ENCODE data around the gene ASCC2.

The ASCC2 gene

DNA sequence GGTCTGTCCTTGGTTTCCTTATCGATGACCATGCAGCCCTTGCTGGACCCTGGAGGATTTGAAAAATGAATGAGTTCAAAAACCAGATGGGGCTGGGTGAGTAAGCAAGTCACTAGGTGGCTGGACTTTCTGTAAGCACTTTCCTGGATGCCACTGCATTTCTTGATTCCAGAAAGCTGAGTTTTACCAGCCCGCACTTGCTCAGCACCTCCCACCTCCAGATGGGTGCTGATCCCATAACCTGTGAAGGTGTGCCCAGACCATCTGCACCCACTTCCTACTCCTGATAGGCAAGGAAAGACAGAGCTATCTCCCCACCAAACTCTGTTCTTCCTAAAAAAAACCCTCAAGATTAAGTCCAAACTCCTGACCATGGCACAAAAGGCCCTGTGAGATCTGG is 21.1 kb downstream of the ASCC2 start:
- no peak for DNase-seq (ENCODE audit: low read depth in 2 of 2)

DNA sequence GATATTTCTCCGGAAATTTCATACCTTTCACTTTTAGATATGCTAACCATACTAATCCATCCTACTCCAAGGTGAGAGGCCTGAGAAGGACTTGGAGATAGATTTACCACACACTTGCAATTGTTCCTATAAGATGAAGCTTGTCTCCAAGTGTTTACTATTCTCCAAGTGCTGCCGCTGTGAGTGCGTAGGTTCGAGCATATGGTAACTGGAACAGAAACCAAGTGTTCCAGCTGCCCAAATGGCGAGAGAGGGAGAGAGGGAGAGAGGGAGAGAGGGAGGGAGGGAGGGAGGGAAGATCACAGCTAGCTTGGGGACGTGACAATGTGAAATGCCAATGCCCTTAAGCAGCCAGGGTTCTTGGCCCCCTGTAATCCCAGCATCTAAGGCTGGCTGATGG is 21.5 kb downstream of the ASCC2 start:
- no peak for DNase-seq (ENCODE audit: low read depth in 2 of 2)

DNA sequence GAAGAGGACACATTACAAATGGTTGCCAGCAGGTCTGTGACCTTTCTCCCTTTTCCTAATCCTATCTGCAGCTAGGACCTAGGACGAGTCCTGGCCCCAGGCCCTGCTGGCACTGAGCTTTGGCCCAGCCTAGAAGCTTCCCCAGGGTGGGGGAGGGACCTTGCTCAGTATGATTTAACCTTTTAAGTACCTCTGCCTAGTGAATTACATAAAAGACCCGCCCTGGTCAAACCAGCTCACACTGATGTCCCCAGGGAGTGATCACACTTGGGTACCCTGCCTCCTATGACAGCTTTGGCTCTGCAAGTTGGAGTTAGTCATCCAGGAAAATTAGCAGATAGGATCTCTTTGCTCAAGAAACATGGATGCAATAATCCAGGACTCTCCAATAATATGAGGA is 21.9 kb downstream of the ASCC2 start:
- no peak for DNase-seq (ENCODE audit: low read depth in 2 of 2)

DNA sequence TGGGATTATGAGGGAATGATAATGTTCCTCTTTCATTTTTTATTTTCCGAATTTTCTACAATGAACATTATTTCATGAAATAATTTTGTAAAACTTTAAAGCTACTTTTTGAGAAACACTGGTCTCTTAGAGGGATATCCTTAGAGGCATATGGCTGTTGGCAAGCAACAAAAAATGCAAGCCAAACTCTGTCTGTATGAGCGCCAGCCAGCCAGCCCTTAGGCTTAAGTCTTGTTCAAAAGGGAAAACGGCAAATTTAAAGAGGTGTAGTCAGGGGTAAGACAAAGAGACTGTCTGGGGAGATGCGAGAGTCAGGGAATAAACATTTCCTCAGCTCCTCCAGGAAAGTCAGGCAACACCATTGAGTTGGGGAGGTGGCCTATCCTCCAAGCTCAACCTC is 22.5 kb downstream of the ASCC2 start:
- DNase-seq (ENCODE audit: low read depth in 2 of 2), result no peak

DNA sequence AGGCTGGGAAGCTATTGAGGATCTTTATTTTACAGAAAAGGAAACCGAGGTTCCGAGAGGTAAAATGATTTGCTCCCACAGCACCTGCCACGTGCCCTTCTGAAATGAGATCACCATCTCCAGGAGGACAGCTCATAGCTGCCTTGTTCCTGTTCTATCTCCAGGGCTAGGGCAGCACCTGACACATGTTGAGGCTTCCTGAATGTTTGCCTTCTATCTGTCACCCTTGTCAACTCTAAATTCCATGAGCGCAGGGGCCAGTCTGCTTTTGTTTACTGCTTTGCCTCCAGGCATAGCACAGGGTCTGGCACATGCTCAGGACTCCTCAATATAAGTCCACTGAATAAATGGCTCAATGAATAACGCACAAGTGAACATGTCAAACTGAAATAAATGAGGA is 24.1 kb downstream of the ASCC2 start:
- DNase-seq (ENCODE audit: low read depth in 2 of 2), result no peak

DNA sequence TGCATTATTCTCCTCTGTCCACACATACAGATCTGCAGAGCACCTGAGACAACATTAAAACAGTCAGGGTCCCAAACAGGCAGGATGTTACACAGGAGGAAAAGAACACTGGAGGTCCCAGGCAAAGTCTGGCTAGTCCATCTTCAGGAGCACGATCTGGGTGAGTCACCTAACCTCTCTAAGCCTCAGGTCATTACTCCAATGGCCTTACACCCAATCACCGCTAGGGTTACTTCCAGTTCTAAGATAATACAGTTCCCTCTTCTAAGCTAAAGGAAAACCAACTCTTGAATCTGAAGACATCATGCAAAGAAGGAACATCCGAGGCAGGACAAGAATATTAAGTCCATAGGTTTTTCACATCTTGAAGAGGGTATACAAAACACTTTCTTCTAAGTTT is 24.5 kb downstream of the ASCC2 start:
- no peak for DNase-seq (ENCODE audit: low read depth in 2 of 2)

DNA sequence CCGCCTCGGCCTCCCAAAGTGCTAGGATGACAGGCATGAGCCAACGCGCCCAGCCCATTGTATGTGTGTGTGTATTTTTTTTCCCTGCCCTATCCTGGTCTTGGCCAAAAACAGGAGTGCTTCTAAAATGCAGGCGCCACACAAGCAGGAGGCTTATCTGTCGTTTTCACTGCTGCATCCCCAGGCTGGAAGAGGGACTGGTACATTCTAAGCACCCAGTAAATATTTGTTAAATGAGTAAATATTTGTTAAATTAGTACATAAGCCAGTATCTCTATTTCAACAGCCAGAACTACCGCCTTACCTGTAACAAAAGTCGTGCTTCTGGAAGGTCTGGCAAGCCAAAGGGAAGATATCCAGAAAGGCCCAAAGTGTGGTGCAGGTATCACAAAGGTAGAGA is 24.9 kb downstream of the ASCC2 start:
- no peak for DNase-seq (ENCODE audit: low read depth in 2 of 2)

DNA sequence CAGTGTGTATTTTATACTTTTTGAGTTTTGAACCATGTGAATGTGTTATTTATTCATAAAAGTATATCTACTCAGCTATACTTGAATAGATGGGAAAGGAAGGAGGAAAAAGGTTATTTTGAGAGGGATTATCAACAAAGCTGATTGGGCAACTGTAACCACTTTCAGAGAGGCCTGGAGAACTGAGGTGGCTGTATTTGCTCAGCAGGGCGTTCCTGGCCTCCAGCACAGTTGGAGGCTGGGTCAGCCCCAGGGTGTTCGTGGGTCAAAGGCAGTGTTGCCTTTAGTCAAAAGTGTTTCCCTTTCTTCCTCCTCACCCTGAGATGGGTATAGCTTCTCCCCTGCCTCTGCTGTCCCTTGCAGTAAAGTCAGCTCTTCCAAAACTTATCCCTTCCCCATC is 26.7 kb downstream of the ASCC2 start:
- DNase-seq (ENCODE audit: low read depth in 2 of 2), result no peak

DNA sequence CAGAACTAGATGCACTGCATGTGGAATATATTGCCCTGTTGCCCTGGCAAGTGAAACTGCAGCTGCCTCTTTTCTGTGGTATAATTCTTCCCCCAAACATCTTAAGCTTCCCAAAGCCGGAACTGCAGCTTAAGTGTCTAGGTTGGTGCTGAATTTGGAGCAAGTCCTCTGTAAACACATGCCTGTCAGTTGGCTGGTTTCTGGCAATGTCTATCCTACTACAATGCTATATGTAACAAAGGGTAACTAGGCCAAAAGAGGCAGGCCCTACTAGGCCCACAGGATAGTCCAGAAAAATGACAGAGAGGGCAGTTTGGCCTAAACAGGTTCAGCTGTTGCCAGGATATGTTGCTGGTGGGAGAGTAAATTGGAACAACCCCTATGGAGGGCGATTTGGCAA is 27.9 kb downstream of the ASCC2 start:
- DNase-seq (ENCODE audit: low read depth in 2 of 2), result no peak

DNA sequence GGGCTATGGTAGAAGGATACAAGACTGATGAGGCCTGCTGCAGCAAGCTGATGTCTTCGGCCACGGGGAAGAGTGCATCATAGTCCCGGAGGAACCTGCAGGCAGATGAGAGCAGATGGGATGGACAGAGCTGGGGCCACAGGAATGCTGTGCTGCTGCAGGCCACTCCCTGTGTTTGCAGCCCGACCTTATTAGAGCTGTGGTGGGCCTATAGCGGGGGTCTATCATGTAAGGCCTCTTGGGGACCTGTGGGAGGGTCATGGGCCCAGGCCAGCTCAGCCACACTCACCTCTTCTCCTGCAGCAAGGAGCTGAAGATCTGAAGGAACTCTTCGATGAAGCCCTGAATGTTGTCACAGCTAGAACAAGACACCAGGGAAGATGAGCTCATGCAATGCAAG is 31.9 kb downstream of the ASCC2 start:
- DNase-seq (ENCODE audit: low read depth in 2 of 2), result no peak

DNA sequence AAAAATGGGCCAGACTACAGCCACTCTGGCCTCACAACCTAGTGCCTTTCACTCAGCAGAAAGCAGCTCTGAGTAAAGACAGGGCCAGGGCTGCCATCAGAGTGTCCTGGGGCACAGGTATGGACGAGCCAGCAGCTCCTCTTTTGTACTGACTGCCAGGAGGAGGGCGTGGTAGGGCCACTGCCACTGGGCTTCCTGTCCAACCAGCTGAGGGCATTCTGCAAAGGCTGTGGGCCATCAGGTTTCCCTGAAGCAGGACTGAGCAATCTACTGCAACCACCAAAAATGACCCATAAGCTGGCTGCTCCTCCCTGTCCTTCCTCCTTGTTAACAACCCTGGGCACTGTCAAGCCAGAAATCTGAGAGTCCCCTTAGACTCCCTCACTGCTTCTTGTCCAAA is 33.1 kb downstream of the ASCC2 start:
- no peak for DNase-seq (ENCODE audit: low read depth in 2 of 2)

DNA sequence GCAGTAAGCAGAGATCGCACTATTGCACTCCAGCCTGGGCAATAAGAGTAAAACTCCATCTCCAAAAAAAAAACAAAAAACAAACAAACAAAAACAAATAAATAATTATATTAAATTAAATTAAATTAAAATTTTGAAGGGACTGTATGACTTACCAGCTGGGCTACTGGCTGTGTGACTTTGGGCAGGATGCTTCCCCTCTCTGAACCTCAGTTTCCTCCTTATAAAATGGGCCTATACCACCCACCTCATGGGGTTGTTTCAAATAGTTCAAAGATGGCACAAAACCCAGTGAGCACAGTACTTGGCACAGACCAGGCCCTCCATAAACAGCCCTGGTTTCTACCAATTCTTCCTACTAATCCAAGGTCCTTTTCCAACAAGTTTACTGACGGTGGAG is 34.9 kb downstream of the ASCC2 start:
- DNase-seq (ENCODE audit: low read depth in 2 of 2), result no peak

DNA sequence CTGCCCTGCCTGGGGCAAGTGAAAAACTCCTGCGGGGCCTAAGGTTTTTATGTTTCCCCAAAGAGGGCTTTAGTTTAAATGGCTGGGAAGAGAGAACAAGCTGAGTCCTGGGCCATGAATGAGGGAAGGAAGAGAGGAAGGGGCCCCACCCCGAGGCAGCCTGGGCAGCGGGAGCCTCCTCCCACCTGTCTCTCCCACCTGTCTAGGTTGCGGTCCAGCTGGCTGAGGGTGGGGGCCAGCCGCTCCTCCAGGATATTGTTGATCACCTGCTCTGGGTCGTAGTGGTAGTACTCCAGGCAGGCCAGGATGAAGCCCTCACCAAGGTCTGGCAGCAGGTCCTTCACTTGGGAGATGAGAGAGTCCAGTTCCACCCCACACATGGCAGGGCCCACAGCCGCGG is 36.3 kb downstream of the ASCC2 start:
- DNase-seq (ENCODE audit: low read depth in 2 of 2), result no peak

DNA sequence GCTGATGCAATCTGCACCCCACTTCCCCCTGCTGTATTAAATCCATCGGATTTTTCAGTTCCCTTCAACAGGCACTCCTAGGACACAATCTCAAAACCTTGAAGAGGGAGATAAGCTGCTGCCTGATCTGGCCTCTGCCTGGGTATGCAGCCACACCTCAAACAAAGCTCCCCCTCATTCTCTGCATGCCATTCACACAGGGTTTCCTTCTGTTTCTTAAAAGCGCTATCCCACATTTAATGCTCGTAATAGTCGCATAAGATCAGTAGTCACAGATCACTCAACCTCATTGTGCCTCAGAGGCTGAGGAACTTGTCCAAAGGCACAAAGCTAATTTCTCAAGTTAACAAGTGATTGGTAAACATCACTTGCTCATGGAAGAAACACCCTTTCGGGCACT is 36.9 kb downstream of the ASCC2 start:
- DNase-seq (ENCODE audit: low read depth in 2 of 2), result no peak

DNA sequence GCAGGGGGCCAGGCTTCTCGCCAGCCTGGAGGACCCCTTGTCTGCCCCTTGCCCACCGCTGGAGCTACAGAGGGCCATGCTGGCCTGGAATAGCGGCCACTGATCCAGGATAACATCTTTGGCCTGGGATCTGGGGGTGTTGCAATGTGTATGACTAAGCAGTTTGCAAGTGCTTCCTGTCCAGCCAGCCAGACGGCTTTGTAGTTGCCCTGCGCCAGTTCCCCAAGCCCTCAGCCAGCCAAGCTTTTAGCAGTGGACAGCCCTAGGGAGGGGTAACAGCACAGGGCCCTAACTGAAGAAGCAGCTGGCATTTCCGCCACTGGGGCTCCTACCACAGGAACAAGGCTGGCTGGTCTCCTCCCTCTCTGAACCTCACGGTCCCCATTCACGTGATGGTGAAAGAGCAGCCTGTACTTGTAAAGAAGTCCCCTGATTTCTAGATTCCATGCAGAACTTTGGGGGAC is 38.8 kb downstream of the ASCC2 start:
- DNase-seq (ENCODE audit: low read depth in 2 of 2), result no peak

DNA sequence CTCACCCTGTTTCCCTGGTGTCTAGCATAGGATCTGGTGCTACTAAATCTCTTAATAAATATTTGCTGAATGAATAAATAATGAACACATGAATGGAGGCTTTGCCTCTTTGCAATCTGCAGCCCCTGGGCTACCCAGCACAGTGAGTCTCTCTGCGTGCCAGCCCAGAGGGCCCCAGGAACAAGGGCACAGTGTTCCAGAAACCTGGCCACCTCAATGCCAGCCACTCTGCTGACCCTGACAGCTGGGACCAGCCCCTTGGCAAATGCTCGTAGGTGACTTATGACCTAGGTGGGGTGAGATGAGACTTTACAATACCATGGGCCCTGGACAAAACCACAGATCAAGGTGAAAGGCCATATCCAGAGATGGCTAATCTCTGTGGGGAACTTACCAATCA is 39.3 kb downstream of the ASCC2 start:
- no peak for DNase-seq (ENCODE audit: low read depth in 2 of 2)

DNA sequence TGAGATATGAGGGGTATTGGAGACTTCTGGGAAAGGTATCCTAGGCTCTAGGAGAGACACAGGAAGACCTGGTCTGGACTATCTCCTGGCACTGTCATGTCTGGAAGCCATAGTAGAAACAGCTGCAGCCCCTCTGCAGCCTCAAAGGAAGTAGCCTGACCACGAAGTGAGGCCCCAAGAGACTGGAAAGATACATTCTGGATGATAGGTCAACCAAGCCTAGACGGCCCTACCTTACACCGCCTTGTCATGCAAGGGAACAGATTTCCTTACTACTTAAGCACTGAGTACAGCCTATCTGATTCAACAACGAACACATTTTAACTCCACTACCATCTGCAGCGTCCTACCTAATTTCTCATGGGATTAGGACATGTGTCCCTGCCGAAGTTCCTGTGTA is 39.8 kb downstream of the ASCC2 start:
- no peak for DNase-seq (ENCODE audit: low read depth in 2 of 2)

DNA sequence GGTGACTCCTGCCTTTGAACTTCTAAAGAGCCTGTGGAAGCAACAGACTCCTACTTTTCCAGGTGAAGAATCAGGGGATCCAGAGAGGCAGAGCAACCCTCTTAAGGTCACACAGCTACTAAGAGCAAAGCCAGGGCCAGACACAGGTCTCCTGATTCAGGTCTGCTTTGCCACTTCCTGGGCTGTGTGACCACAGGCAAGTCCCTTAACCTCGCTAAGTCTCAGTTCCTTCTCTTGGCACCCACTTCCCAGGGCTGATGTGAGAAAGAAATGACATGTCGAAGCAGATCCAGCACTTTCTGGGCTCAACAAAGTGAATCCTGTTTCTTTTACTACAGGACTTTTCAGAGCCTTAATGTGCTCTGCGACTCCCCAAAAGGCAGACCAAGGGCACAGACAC is 40.7 kb downstream of the ASCC2 start:
- no peak for DNase-seq (ENCODE audit: low read depth in 2 of 2)

DNA sequence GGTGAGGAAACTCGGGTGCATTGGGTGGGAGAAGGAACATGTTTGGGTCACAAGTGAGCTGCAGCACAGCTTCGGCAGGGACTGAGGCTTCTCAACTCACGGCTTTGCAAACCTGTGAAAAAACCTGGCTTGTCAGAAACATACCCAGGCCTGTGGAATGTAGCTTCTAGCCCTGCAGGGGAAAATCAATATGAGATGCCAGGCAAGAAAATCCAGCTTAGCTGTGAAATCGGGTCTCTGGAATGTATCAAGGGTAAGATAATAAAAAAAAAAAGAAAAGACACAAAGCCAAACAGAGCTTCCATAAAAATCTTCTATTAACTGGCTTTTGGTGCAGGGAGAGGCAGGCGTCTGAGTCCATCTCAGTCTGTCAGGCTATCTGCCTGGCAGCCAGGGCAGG is 42.4 kb downstream of the ASCC2 start:
- DNase-seq (ENCODE audit: low read depth in 2 of 2), result no peak

DNA sequence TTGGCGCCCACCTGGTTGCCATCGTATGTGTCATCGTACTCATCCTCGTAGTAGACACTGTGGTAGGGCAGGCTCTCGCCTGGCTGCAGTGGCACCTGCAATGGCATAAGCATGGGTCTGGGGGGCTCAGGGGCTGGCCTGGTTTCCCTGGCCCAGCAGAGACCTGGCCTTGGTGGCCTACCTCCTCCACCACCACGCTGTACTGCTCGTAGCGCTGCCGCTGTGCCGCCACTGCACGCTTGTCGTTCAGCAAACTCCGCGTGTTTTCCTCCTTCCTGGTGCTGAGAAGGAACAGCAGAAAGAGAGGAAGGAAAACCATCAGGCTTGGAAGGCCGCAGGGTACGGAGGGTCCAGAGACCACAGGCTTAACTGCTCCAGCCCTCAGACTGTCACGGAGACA is 44.7 kb downstream of the ASCC2 start:
- no peak for DNase-seq (ENCODE audit: low read depth in 2 of 2)

DNA sequence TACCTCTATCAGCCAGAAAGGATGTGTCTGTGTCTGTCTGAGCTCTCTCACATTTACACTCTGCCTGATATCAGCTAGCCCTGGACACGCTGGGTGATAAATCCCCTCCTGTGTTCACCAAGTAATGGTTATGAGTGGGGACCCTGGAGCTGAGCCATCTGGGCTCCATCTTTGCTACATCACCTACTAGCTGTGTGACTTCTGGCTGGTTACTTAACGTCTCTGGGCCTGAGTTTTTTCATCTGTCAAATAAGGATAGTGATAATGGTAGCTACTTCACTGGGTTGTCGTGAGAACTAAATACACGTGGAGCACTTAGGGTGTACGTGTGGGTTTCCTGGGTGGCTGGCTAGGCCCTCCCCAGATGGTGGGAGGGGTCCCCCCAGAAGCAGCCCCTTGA is 48.0 kb downstream of the ASCC2 start:
- no peak for DNase-seq (ENCODE audit: low read depth in 2 of 2)

DNA sequence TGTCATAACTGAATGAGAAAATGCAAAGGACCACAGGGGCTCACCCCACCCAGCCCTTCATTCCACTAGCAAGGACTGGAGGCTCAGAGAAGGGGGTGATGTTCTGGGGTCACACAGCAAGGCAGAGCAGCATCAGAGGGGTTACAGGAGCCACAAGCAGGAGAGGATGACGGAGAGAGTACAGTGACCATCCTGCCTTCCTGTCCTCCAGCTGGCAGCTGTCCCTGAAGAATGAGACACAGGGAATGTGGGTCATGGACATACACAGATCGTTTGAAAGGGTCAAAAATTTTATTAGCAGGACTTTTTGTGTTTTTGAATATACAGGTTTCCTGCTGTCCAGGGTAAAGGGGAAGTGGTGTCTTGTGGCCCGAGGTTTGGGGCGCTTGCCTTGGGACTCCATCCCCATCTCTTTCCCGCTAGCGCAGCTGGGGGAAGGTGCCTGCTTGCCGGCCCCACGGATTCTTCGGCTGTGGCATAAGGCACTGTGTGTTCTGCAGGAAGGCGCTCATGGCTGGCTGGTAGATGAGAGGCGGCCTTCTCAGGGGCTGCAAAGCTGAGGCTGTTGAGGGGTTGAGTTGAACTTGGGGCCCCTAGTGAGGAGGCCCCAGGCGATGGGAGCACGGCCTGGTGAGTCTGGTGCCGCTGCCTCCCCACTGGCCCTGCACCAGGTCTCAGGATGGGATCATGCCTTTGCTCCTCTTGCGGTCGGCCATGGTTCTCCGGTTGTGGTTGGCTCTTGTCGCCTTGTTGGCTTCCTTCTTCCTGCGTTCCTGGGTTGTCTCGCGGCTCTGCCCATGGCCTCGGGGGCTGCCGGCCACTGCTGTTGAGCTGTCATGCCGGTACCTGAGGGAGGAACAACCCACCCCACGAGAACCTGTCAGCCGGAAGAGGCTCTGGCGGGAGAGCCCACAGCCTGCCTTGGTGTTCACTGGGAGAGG is 49.5 kb downstream of the ASCC2 start:
- DNase-seq (ENCODE audit: low read depth in 2 of 2), result no peak

DNA sequence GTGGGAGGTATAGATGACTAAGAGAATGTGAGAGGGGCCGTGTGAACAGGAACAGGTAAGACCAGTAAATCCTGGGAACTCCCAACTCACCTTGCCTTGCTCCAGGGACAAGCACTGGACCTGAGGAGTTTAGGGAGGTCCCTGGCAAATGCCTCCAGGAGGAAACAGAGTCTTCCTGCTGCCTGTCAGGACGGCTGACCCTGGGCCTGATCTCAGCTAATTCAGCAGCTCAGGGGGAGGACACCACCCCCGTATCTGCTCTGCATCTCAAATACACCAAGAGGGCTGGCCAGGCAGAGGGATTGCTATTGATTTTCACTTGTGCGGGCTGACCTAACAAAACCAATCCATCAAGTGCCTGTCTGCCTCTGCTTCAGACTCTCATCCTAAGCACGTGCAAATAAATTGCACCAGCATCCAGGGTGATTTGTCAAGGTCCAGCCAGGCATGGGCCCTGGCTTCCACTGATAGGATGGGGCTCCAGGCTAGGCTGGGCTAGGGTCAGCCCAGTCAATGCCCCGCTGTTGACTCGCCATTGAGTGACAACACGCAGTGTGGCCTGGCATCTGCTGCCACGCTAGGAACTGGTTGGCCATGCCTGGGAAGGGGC is 50.6 kb downstream of the ASCC2 start:
- no peak for DNase-seq (ENCODE audit: low read depth in 2 of 2)

DNA sequence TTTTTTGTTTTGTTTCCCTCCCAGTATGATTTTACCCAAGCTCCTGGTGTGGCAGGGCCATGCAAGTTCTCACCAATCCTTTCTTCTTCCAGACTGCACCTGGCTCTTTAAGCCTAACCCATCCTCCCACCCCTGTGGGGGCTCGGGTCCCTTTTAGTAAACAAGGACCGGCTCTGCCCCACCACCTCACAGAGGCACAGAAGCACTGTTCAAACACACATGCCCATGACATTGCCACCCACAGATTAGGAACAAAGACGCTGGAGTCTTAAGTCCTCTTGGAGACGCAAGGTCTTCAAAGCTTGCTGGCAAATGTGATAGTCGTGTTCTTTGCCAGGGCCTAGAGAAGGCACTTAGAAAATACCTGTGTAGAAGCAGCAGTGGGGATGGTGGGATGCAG is 52.0 kb downstream of the ASCC2 start:
- DNase-seq (ENCODE audit: low read depth in 2 of 2), result no peak
